GM12873 (cell line): ENCODE results near the gene CPT2.

ENCODE experiments used
- CTCF ChIP-seq: IDR thresholded peaks from 2 replicates; pipeline ENCODE4 v1.5.1; 2012; ENCODE audit warnings: low read depth, mild to moderate bottlenecking, moderate library complexity, low read length, control low read depth; ENCODE audit not compliant: insufficient read depth; ENCODE audit errors: missing control alignments

Gene CPT2

GRCh38 chr1:53220962-53221286 is 24.3 kb downstream of the CPT2 start:
- no peak for TF ChIP-seq CTCF

GRCh38 chr1:53237638-53238037 is 41.0 kb downstream of the CPT2 start:
- no peak for TF ChIP-seq CTCF

GRCh38 chr1:53238197-53239155 is 41.9 kb downstream of the CPT2 start, which contains the start of gene MAGOH:
Gene MAGOH, minus strand, starts transcription at chr1:53238518. Its CDS starts 70 bp downstream, at chr1:53238448.
- no peak for TF ChIP-seq CTCF

GRCh38 chr1:53241828-53242227 is 45.2 kb downstream of the CPT2 start:
- no peak for TF ChIP-seq CTCF

- no peak for TF ChIP-seq CTCF
Measured at GRCh38 chr1:53242381-53242780, 45.8 kb downstream of the CPT2 start.

GRCh38 chr1:53244141-53244540 is 47.5 kb downstream of the CPT2 start:
- TF ChIP-seq CTCF = no peak

- TF ChIP-seq CTCF = no peak
Measured at GRCh38 chr1:53246261-53247134, 49.9 kb downstream of the CPT2 start.
